Tibial nerve (tissue), 3 donors: ENCODE results near the gene SLC25A11.

Source experiments
- EP300 ChIP-seq, 2 donors: sonication (generic); formaldehyde crosslinking; IDR thresholded peaks; one replicate each; pipeline ENCODE4 v1.6.1; 2017; ENCODE audit warnings: antibody characterized with exemption in 2 of 2, mild to moderate bottlenecking in 1 of 2
- POLR2A ChIP-seq, 2 donors: fragments of 450-650 bp; IDR thresholded peaks; one replicate each; pipeline ENCODE4 v1.6.1; 2017; ENCODE audit warnings: antibody characterized with exemption in 2 of 2, mild to moderate bottlenecking in 2 of 2, moderate library complexity in 2 of 2

DNA sequence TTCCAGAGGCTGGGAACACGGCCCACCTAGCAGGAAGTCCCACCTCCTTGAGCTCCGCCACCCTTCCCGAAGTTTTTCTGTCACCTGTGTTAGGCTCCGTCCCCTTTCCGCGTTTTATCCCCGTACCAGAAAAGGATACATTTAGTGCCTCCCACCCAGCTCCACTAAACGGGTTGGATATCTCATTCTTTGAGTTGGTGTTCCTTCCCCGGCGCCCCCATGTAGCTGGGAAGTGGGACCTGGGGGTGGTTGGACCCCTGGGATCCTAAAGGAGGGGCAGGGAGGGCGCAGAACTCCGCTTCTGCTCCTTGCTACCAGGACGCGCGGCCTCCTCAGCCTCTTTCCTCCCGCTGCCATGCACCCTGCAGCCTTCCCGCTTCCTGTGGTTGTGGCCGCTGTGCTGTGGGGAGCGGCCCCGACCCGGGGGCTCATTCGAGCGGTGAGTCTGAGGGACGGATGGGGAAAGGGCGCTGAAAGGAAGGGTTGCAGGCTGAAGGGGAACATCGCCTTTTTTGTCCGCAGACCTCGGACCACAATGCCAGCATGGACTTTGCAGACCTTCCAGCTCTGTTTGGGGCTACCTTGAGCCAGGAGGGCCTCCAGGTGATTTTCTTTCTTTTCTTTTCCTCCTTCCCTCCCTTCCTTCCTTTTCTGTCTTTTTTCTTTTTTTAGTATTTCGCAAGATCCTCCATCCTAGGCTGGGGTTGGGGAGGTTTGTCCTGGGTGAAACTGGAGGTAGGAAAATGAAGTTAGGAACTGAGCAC lies 891 bp upstream of the SLC25A11 start:
- TF ChIP-seq POLR2A (IDR thresholded peaks at IDR 0.05), result no peak
- TF ChIP-seq EP300 (IDR thresholded peaks at IDR 0.05), result no peak
